ENCODE measurements around the gene TCP11.

DNA sequence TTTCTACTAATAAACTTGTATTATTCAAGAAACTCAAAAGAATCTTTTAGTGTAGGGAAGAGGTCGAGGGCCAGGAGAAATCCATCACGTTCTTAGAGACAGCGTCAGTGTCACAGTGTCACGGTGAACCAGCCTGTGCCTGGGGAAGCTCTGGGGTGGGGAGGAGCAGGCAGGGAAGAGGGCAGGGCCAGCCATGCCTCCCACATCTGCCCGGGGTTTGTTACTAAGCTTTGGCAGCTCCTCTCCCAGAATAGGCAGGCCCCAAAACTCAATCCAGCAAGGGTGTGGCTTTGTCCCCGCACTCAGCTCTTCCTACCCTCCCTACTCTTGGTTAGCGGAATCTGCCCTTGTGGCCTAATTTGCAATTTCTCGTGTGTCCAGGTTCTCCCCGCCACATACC, 72.9 kb downstream of the TCP11 start:
- TF ChIP-seq CTCF (IDR thresholded peaks at IDR 0.05 in 8 of 11, conservative IDR thresholded peaks at IDR 0.05 in 3 of 11) (no peak), POLR2AphosphoS5 (IDR thresholded peaks at IDR 0.05) (no peak)
